Pancreas (tissue), 10 donors: Measurements from ENCODE around the gene SLC5A10. TPM values are rescaled to one million over a fixed set of nuclear protein-coding genes. Genes with fewer than 3 reads are reported as not detected.

Source experiments
- ATAC-seq, 4 donors: fragments of 200-7000 bp; cut with Tn5 transposase; one replicate each; pipeline versions ENCODE4 v1.8.0 to v1.9.1; 2020; ENCODE audit warnings: mild to moderate bottlenecking in 4 of 4, moderate library complexity in 4 of 4
- DNase-seq, 6 donors: peaks; one replicate each; pipeline ENCODE4 v3.0.0-alpha.2; 2020
- FAIRE-seq: peaks from 2 replicates; lab custom pipeline; 2012; peaks lifted over from hg19 to GRCh38; lab: Jason Lieb, UNC
- H3K27ac ChIP-seq, 4 donors: fragments of 200-600 bp; sonication (generic); 1 replicate in 3 of 4; 2 replicates in 1 of 4; pipeline versions ENCODE4 v1.5.0 to v1.8.0; 2020
- H3K27me3 ChIP-seq, 4 donors: fragments of 200-600 bp; one replicate each; pipeline ENCODE4 v1.8.0; 2021
- H3K36me3 ChIP-seq, 3 donors: fragments of 200-600 bp; sonication (generic) in 1 of 3; one replicate each; pipeline versions ENCODE4 v1.5.0 to v1.8.0; 2020 to 2021
- H3K4me1 ChIP-seq, 3 donors: fragments of 200-600 bp; one replicate each; pipeline ENCODE4 v1.8.0; 2021
- H3K4me3 ChIP-seq, 4 donors: fragments of 200-600 bp; sonication (generic) in 2 of 4; one replicate each; pipeline versions ENCODE4 v1.5.0 to v1.8.0; 2020 to 2021
- H3K9me3 ChIP-seq, 4 donors: fragments of 200-600 bp; one replicate each; pipeline ENCODE4 v1.8.0; 2021
- WGBS, 2 donors: extraction: QIAGEN DNeasy Blood & Tissue Kit; methylation state at CpG; one replicate each; pipeline ENCODE4 v1.1.7; 2013; 5-methylcytosine and 5-hydroxymethylcytosine counted together
- intact Hi-C, 3 donors: fragments of 100-400 bp; cut with DNase I; formaldehyde crosslinking; loops; one replicate each; pipeline versions ENCODE4 v1.11.1 to v1.14.2; 2022
- polyA plus RNA-seq, 2 donors: library from polyadenylated mRNA; stranded (reverse); fragments of 200-250 nt; gene quantifications; one replicate each; pipeline ENCODE4 v1.2.3, GENCODE V29; 2013
- total RNA-seq, 6 donors: library from RNA; stranded (reverse); fragmentation: NEBNext Ultra II Directional in 4 of 6; extraction: Animal tissue kit (Norgen Biotek cat#: 25700) in 4 of 6; gene quantifications; one replicate each; pipeline versions ENCODE4 v1.2.1 to v1.2.4, GENCODE V29; 2021 to 2023
- TF ChIP-seq, protein P1 (sequence below), 4 donors: fragments of 200-600 bp; sonication (generic) in 3 of 4; IDR thresholded peaks; one replicate each; pipeline versions ENCODE4 v1.5.0 to v1.8.0; 2021; ENCODE audit warnings: antibody characterized with exemption in 4 of 4
- donor health status: healthy with polysubstance abuse.
- donor health status: DM: no; HTN: no; CAD: no; lungs with moderate emphysema.
- donor health status: DM: no; HTN: no; CAD: no.
- donor health status: control.
- donor health status: control.
- donor health status: Bipolar disorder and iron deficiency.
- donor health status: DM: yes; HTN: yes; CAD: no.
- donor health status: DM: no; HTN: no; CAD: no.
- donor health status: DM: no; HTN: no; CAD: no.
- donor health status: DM: yes; HTN: yes; CAD: no.

SLC5A10 gene
- total and polyA plus RNA-seq, 8 donors = 0.02 TPM; not detected in 7

DNA sequence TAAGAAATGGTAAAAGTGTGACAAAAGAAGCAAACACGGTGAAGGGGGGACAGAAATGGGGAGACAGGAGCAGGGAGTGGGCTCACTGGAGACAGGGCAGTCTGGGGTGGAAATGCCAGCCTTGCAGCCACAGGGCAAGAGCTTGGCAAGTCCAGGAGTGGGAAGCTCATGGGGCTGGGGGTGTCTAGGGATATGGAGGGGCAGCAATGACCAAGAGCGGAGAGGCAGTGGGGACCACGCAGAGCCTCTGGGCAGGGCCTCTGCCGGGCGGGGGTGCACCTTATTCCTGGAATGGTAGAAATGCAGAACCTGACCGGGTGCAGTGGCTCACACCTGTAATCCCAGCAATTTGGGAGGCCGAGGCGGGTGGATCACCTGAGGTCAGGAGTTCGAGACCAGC, 12.6 kb downstream of the SLC5A10 start:
- DNase-seq (peak in 3 of 6 donors; percentile 11 to 45 (median 43)), FAIRE-seq (no peak), ATAC-seq (no peak)
- Histone ChIP-seq H3K27me3 (no peaks in the 10 kb centered on the region), H3K27ac (no peak overlapping the region), H3K9me3 (no peaks in the 10 kb centered on the region), H3K4me1 (no peaks in the 10 kb centered on the region), H3K4me3 (no peak overlapping the region), H3K36me3 (no peaks in the 10 kb centered on the region)
- WGBS, 2 donors = 85 to 88% methylated on average over 9 of the region's 9 CpGs
- intact Hi-C loops = no loop called here
- TF ChIP-seq, protein P1, sequence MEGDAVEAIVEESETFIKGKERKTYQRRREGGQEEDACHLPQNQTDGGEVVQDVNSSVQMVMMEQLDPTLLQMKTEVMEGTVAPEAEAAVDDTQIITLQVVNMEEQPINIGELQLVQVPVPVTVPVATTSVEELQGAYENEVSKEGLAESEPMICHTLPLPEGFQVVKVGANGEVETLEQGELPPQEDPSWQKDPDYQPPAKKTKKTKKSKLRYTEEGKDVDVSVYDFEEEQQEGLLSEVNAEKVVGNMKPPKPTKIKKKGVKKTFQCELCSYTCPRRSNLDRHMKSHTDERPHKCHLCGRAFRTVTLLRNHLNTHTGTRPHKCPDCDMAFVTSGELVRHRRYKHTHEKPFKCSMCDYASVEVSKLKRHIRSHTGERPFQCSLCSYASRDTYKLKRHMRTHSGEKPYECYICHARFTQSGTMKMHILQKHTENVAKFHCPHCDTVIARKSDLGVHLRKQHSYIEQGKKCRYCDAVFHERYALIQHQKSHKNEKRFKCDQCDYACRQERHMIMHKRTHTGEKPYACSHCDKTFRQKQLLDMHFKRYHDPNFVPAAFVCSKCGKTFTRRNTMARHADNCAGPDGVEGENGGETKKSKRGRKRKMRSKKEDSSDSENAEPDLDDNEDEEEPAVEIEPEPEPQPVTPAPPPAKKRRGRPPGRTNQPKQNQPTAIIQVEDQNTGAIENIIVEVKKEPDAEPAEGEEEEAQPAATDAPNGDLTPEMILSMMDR (IDR thresholded peaks at IDR 0.05) = no peak

GRCh38 chr17:18965530-18966236, 13.7 kb downstream of the SLC5A10 start:
- Histone ChIP-seq H3K4me3 (no peak overlapping the region), H3K27me3 (no peaks in the 10 kb centered on the region), H3K9me3 (no peaks in the 10 kb centered on the region), H3K4me1 (no peaks in the 10 kb centered on the region), H3K36me3 (peaks cover 0 to under 1% (median 0%) of the 10 kb centered on the region in 3 donors), H3K27ac (peak overlapping the region in 3 of 4 donors; percentile 8 to 17 (median 10))
- TF ChIP-seq, protein P1 (IDR thresholded peaks at IDR 0.05) = no peak
- FAIRE-seq (no peak), ATAC-seq (peak in 2 of 4 donors; percentile 36 to 40), DNase-seq (peak in 4 of 6 donors; percentile 26 to 61 (median 46))
- intact Hi-C loops = no loop called here
- 50 to 56% methylated on average over 14 of the region's 14 CpGs for WGBS, 2 donors

- Histone ChIP-seq H3K27ac (peak overlapping the region in 1 of 4 donors; percentile 34), H3K27me3 (no peaks in the 10 kb centered on the region), H3K4me1 (no peaks in the 10 kb centered on the region), H3K36me3 (peaks cover 0 to 8% (median 0%) of the 10 kb centered on the region in 3 donors), H3K4me3 (no peak overlapping the region), H3K9me3 (no peaks in the 10 kb centered on the region)
- ATAC-seq (peak in 3 of 4 donors; percentile 15 to 22 (median 18)), DNase-seq (peak in 2 of 6 donors; percentile 41 to 61), FAIRE-seq (no peak)
- intact Hi-C loops = no loop called here
- WGBS, 2 donors = 62 to 73% methylated on average over 19 of the region's 19 CpGs
- TF ChIP-seq, protein P1 (IDR thresholded peaks at IDR 0.05) = no peak
Measured at GRCh38 chr17:18966831-18967624, 15.1 kb downstream of the SLC5A10 start.

DNA sequence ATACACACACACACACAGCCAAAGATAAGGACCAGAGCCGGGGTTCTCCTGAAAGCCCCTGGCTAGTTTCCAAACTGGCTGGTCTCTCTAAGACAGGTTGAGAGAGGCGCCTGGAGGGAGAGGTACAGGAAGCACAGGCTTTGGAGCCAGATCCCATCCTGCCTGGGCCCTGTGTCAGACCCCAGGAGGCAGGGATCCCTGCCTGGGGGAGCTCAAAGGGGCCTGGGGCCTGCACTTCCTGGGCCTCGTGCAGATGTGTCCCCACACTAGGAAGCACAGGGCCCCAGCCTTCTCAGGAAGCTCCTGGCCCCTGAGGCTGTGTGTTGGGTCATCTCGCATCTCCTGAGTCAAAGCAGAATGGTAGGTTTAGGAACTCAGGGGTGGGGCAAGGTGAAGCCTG, 16.0 kb downstream of the SLC5A10 start:
- peak overlapping the region in 2 of 4 donors; percentile 37 to 46 for H3K27ac ChIP-seq
- TF ChIP-seq, protein P1 (IDR thresholded peaks at IDR 0.05) = no peak
- FAIRE-seq (no peak), DNase-seq (peak in 2 of 6 donors; percentile 21 to 38), ATAC-seq (peak in 3 of 4 donors; percentile 37 to 76 (median 46))
- intact Hi-C loops = no loop called here
- peaks cover 0 to 8% (median 0%) of the 10 kb centered on the region in 3 donors for H3K36me3 ChIP-seq
- no peaks in the 10 kb centered on the region for H3K27me3 ChIP-seq
- no peaks in the 10 kb centered on the region for H3K4me1 ChIP-seq
- no peak overlapping the region for H3K4me3 ChIP-seq
- 42 to 53% methylated on average over 4 of the region's 4 CpGs for WGBS, 2 donors
- H3K9me3 ChIP-seq = no peaks in the 10 kb centered on the region
